Right lobe of liver (tissue), 4 donors: ENCODE measurements around the gene TTC39C.

Experiments used
- POLR2A ChIP-seq: fragments of 450-650 bp; IDR thresholded peaks from one replicate; pipeline ENCODE4 v1.6.1; 2017; ENCODE audit warnings: antibody characterized with exemption, mild to moderate bottlenecking
- TF ChIP-seq, protein P1 (sequence below), 4 donors: fragments of 200-600 bp in 3 of 4; fragments of 450-650 bp in 1 of 4; IDR thresholded peaks; one replicate each; pipeline versions ENCODE4 v1.5.1 to v1.8.0; 2016 to 2022; ENCODE audit warnings: antibody characterized with exemption in 4 of 4, mild to moderate bottlenecking in 2 of 4
- donor health status: DM: no; HTN: no; CAD: no.
- donor health status: DM: no; HTN: no; CAD: no.
- donor health status: DM: no; HTN: yes; CAD: no.

DNA sequence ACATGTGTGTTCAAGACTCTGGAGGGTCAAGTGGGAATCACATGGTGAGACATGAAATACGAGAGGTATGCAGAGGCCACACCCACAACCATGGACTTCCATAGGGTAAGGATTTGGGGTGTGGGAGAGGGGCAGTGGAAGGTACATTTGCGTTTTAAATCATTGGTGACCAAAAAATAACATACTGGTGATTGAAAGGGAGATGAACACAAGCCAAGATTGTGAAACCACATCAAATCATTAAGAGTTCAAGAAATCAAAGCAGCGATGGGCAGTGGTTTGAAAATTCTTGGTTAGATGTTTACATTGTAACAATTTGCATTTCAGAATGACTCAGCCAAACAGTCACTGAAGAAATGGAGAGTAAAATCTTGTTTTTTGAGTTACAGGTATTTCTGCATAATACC is 122.4 kb downstream of the TTC39C start:
- TF ChIP-seq, protein P1, sequence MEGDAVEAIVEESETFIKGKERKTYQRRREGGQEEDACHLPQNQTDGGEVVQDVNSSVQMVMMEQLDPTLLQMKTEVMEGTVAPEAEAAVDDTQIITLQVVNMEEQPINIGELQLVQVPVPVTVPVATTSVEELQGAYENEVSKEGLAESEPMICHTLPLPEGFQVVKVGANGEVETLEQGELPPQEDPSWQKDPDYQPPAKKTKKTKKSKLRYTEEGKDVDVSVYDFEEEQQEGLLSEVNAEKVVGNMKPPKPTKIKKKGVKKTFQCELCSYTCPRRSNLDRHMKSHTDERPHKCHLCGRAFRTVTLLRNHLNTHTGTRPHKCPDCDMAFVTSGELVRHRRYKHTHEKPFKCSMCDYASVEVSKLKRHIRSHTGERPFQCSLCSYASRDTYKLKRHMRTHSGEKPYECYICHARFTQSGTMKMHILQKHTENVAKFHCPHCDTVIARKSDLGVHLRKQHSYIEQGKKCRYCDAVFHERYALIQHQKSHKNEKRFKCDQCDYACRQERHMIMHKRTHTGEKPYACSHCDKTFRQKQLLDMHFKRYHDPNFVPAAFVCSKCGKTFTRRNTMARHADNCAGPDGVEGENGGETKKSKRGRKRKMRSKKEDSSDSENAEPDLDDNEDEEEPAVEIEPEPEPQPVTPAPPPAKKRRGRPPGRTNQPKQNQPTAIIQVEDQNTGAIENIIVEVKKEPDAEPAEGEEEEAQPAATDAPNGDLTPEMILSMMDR (IDR thresholded peaks at IDR 0.05): no peak
- TF ChIP-seq POLR2A: no peak
